Measurements from ENCODE around the gene HDHD5. TPM values are rescaled to one million over a fixed set of nuclear protein-coding genes. Genes with fewer than 3 reads are reported as not detected.

Gene HDHD5
- total RNA-seq, 1 experiment from 2014 or later = 59.4 TPM

DNA sequence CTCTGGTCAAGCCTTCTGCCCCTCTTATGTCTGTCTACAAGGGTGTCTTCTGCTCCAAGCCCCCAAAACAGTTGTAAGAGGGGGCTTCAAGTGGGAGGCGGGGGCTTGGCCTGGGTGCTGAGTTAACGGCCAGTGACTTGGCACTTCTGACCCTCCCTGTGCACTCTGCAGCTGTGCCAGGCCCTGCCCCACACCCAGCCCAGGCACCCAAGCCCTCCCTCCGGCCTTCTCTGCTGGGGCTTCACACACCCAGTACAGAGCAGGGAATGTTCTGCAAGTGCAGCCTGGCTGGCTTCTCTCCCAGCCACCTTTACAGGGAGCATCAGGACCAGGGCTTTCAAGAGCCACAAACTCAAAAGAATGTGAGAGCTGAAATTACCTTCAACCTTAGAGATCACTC, 41.7 kb downstream of the HDHD5 start:
- no peaks in the 10 kb centered on the region for H3K9me3 ChIP-seq (ENCODE audit: low read depth, low read length, poor library complexity, severe bottlenecking)
- no peak overlapping the region for H3K27ac ChIP-seq (ENCODE audit: low read depth, low read length, poor library complexity, severe bottlenecking)
- H3K36me3 ChIP-seq (ENCODE audit: insufficient read depth, low read length, poor library complexity, severe bottlenecking) = no peaks in the 10 kb centered on the region
- DNase-seq (ENCODE audit: low spot score) = no peak
- ChIA-PET CTCF (no interaction called here), POLR2A (ENCODE audit: low non-redundant PET) (no interaction called here)
- H3K4me1 ChIP-seq (ENCODE audit: insufficient read depth, low read length, poor library complexity, severe bottlenecking) = no peaks in the 10 kb centered on the region
- TF ChIP-seq EZH2 (IDR thresholded peaks at IDR 0.05; ENCODE audit: borderline replicate concordance, low read depth, low read length, poor library complexity, severe bottlenecking) = no peak
- no peak for TF ChIP-seq CTCF (conservative IDR thresholded peaks at IDR 0.05; ENCODE audit: low read depth, low read length)
- no peak overlapping the region for H3K4me3 ChIP-seq (ENCODE audit: low read depth, low read length, poor library complexity, severe bottlenecking)
- intact Hi-C loops (cut with micrococcal nuclease; ENCODE audit: unreplicated experiment) = loop anchor here (10.0 kb wide), 1 partner anchor 387 kb away; no protein-coding TSS in a partner anchor
- H3K27me3 ChIP-seq (replicated peaks; ENCODE audit: insufficient read depth, low read depth, low read length, poor library complexity) = no peaks in the 10 kb centered on the region
- no TSS peak for BruUV-seq (replicated peaks)

DNA sequence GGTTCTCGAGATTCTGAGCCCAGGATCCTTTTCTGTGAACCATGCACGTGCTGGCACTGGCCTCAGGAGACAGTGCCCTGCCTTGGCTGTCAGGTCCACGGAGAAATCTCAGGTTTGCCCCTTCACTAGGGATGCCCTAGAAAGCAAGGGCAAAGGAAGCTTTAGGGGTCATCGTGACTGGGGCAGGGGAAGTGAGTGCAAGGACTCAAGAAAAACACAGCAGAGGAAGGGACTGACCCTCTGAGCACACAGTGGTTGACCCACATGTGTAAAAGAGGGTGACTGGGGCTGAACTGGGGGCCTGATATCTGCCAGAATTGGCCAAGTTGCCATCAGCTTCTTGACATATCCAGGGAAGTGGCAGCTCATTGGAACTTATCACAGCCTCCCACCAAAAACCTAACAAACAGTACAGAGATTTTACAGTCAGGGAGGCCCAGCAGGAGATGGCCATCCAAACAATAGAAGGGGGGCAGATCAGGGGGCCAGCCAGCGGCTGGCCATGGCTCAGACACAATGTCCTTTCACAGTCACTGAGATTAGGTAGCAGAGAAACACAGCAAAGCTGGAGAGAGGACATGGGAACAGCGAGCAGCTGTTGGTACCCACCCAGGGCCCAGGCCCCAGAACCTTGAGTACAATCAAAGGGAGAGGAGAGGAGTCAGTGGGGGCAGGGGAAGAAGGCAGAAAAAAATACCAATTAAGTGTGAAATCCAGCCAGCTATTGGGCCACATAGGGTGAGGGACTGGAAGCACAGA, 42.3 kb downstream of the HDHD5 start:
- Histone ChIP-seq H3K4me1 (ENCODE audit: insufficient read depth, low read length, poor library complexity, severe bottlenecking) (no peaks in the 10 kb centered on the region), H3K4me3 (ENCODE audit: low read depth, low read length, poor library complexity, severe bottlenecking) (no peak overlapping the region), H3K27ac (ENCODE audit: low read depth, low read length, poor library complexity, severe bottlenecking) (no peak overlapping the region), H3K36me3 (ENCODE audit: insufficient read depth, low read length, poor library complexity, severe bottlenecking) (no peaks in the 10 kb centered on the region), H3K27me3 (replicated peaks; ENCODE audit: insufficient read depth, low read depth, low read length, poor library complexity) (no peaks in the 10 kb centered on the region), H3K9me3 (ENCODE audit: low read depth, low read length, poor library complexity, severe bottlenecking) (no peaks in the 10 kb centered on the region)
- CTCF ChIA-PET = interaction anchor here (0.6 kb wide), 1 partner anchor 70 kb away, joined by 3 read pairs; no protein-coding TSS in a partner anchor
- intact Hi-C loops (cut with micrococcal nuclease; ENCODE audit: unreplicated experiment) = loop anchor here (10.0 kb wide), 1 partner anchor 388 kb away; no protein-coding TSS in a partner anchor
- TF ChIP-seq EZH2 (IDR thresholded peaks at IDR 0.05; ENCODE audit: borderline replicate concordance, low read depth, low read length, poor library complexity, severe bottlenecking) = no peak
- no peak for TF ChIP-seq CTCF (conservative IDR thresholded peaks at IDR 0.05; ENCODE audit: low read depth, low read length)
- no TSS peak for BruUV-seq (replicated peaks)
- no peak for DNase-seq (ENCODE audit: low spot score)
- POLR2A ChIA-PET (ENCODE audit: low non-redundant PET) = interaction anchor here (0.6 kb wide), 1 partner anchor 148 kb away, joined by 3 read pairs; no protein-coding TSS in a partner anchor

DNA sequence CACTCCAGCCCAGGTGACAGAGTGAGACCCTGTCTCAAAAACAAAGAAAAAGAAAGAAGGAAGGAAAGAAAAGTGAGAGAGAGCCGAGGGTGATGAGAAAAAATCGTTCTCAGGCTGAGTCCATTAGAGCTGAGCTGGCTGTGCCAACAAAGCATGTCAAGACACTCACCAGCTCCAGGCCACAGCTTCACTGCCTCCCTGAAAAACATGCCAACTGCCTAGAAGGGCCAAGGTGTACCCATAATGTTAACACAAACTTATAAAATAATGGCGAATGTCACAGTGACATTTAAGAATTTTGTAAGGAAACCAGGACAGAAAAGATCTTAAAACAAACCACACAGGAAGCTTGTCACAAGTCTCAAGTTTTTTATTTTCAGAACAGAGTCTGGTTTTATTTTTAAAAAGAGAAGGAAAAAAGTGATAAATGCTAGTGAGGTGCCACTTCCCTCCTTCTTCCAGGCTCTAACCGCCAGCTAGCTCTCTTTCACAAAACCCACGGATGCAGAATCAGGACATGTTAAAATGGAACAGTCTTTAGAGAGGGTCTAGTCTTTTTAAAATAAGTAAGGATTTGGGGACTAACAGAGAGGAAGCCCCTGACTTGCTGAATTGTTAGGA, 43.0 kb downstream of the HDHD5 start:
- no peaks in the 10 kb centered on the region for H3K9me3 ChIP-seq (ENCODE audit: low read depth, low read length, poor library complexity, severe bottlenecking)
- no peak overlapping the region for H3K4me3 ChIP-seq (ENCODE audit: low read depth, low read length, poor library complexity, severe bottlenecking)
- POLR2A ChIA-PET (ENCODE audit: low non-redundant PET) = interaction anchor here (0.6 kb wide), 1 partner anchor 147 kb away, joined by 3 read pairs; no protein-coding TSS in a partner anchor
- H3K36me3 ChIP-seq (ENCODE audit: insufficient read depth, low read length, poor library complexity, severe bottlenecking) = no peaks in the 10 kb centered on the region
- intact Hi-C loops (cut with micrococcal nuclease; ENCODE audit: unreplicated experiment) = loop anchor here (10.0 kb wide), 1 partner anchor 389 kb away; no protein-coding TSS in a partner anchor
- TF ChIP-seq EZH2 (IDR thresholded peaks at IDR 0.05; ENCODE audit: borderline replicate concordance, low read depth, low read length, poor library complexity, severe bottlenecking) = no peak
- CTCF ChIA-PET = interaction anchor here (0.6 kb wide), 1 partner anchor 71 kb away, joined by 3 read pairs; no protein-coding TSS in a partner anchor
- no peak for DNase-seq (ENCODE audit: low spot score)
- no peaks in the 10 kb centered on the region for H3K27me3 ChIP-seq (replicated peaks; ENCODE audit: insufficient read depth, low read depth, low read length, poor library complexity)
- no TSS peak for BruUV-seq (replicated peaks)
- no peak overlapping the region for H3K27ac ChIP-seq (ENCODE audit: low read depth, low read length, poor library complexity, severe bottlenecking)
- no peaks in the 10 kb centered on the region for H3K4me1 ChIP-seq (ENCODE audit: insufficient read depth, low read length, poor library complexity, severe bottlenecking)
